ENCODE results near the gene TMEM125.

Gene TMEM125

GRCh38 chr1:43306688-43307457, 37.1 kb downstream of the TMEM125 start:
- no peak for DNase-seq (ENCODE audit: low read depth in 1 of 2, low spot score in 1 of 2)
- in situ Hi-C loops (cut with HindIII; ENCODE audit: low pct_unique_long_range_greater_than_20kb, low sequenced_read_pairs): no loop called here
- TF ChIP-seq JUND (IDR thresholded peaks at IDR 0.05; ENCODE audit: low read depth): no peak

DNA sequence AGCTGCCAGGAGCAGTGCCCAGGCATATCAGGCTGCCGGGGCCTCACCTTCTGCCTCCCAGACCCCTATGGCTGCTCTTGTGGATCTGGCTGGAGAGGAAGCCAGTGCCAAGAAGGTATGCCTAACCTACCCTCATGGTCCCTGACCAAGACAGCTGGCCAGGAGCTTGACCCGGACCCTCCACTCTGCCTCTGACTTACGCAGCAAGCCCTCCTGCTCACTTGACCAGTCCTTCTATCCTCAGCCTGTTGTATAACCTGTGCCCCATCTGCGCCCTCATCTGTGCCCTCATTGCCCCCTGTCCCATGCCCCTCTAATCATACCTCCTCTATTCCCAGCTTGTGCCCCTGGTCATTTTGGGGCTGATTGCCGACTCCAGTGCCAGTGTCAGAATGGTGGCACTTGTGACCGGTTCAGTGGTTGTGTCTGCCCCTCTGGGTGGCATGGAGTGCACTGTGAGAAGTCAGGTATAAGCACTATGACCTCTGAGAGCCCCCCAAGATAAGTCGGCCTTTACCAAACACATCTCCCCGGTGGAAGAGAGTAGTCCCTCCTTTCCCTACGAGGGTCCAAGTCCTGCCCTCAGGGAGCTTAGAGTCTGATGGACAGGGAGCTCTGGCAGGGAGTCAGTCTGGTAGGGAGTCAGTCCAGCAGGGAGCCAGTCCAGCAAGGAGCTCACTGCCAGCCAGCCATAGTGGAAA, 37.8 kb downstream of the TMEM125 start:
- in situ Hi-C loops (cut with HindIII; ENCODE audit: low pct_unique_long_range_greater_than_20kb, low sequenced_read_pairs): no loop called here
- DNase-seq (ENCODE audit: low read depth in 1 of 2, low spot score in 1 of 2): no peak
- TF ChIP-seq JUND (IDR thresholded peaks at IDR 0.05; ENCODE audit: low read depth): no peak

DNA sequence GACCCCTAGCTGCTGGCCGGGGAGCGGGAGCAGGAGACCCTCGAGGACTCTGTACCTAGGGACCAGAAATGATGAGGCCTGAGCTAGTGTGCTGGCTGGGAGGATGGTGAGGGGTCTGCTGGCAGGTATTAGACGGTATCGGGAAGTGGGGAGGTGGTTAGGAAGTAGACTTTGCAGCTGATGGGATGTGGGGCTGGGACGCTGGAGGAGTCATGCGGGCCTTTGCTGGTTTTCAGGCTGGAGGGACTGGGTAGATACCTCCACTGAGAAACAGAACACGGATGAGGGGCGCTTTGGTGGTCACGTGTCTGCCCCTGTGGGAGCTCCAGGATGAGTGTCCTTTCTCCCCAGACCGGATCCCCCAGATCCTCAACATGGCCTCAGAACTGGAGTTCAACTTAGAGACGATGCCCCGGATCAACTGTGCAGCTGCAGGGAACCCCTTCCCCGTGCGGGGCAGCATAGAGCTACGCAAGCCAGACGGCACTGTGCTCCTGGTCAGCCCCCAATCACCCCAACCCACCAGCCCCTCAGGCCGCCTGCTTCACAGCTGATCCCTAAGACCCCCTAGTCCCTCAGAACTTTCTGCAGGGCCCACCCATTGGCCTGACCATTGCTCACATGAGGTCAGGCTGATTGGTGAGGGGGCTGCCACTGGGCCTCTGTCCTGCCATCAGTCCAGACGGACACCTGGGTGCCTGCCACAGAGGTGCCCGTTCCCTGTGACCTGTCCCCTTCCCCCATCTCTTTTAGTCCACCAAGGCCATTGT, 39.0 kb downstream of the TMEM125 start:
- TF ChIP-seq JUND (IDR thresholded peaks at IDR 0.05; ENCODE audit: low read depth): no peak
- in situ Hi-C loops (cut with HindIII; ENCODE audit: low pct_unique_long_range_greater_than_20kb, low sequenced_read_pairs): no loop called here
- DNase-seq (ENCODE audit: low read depth in 1 of 2, low spot score in 1 of 2): no peak

GRCh38 chr1:43309405-43310025, 39.7 kb downstream of the TMEM125 start:
- TF ChIP-seq JUND (IDR thresholded peaks at IDR 0.05; ENCODE audit: low read depth): no peak
- no peak for DNase-seq (ENCODE audit: low read depth in 1 of 2, low spot score in 1 of 2)
- in situ Hi-C loops (cut with HindIII; ENCODE audit: low pct_unique_long_range_greater_than_20kb, low sequenced_read_pairs): no loop called here

- TF ChIP-seq JUND (IDR thresholded peaks at IDR 0.05; ENCODE audit: low read depth): no peak
- in situ Hi-C loops (cut with HindIII; ENCODE audit: low pct_unique_long_range_greater_than_20kb, low sequenced_read_pairs): no loop called here
- DNase-seq (ENCODE audit: low read depth in 1 of 2, low spot score in 1 of 2): no peak
These were observed 41.7 kb downstream of the TMEM125 start for GRCh38 chr1:43311521-43311920.

DNA sequence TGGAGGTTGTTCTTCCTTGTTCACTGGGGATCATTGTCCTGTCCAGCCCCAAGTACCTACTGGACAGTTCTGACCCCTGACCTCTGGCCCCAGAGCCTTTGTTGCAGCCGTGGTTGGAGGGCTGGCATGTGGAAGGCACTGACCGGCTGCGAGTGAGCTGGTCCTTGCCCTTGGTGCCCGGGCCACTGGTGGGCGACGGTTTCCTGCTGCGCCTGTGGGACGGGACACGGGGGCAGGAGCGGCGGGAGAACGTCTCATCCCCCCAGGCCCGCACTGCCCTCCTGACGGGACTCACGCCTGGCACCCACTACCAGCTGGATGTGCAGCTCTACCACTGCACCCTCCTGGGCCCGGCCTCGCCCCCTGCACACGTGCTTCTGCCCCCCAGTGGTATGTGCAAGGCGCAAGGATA, 42.4 kb downstream of the TMEM125 start:
- DNase-seq (ENCODE audit: low read depth in 1 of 2, low spot score in 1 of 2): no peak
- in situ Hi-C loops (cut with HindIII; ENCODE audit: low pct_unique_long_range_greater_than_20kb, low sequenced_read_pairs): no loop called here
- TF ChIP-seq JUND (IDR thresholded peaks at IDR 0.05; ENCODE audit: low read depth): no peak

GRCh38 chr1:43312663-43313515, 43.1 kb downstream of the TMEM125 start:
- no peak for TF ChIP-seq JUND (IDR thresholded peaks at IDR 0.05; ENCODE audit: low read depth)
- no peak for DNase-seq (ENCODE audit: low read depth in 1 of 2, low spot score in 1 of 2)
- in situ Hi-C loops (cut with HindIII; ENCODE audit: low pct_unique_long_range_greater_than_20kb, low sequenced_read_pairs): no loop called here

DNA sequence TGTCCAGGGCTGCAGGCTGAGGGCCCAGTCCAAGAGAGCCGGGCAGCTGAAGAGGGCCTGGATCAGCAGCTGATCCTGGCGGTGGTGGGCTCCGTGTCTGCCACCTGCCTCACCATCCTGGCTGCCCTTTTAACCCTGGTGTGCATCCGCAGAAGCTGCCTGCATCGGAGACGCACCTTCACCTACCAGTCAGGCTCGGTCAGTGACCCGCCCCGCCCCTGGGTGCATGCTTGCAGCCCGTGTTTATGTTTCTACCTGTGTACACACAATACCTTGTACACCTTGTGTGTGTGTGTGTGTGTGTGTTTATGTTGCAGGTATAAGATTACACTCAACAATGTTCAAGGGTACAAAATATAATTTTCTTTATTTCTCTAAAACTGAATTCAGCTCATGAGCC, 44.0 kb downstream of the TMEM125 start:
- no peak for TF ChIP-seq JUND (IDR thresholded peaks at IDR 0.05; ENCODE audit: low read depth)
- in situ Hi-C loops (cut with HindIII; ENCODE audit: low pct_unique_long_range_greater_than_20kb, low sequenced_read_pairs): no loop called here
- peak in 1 of 2 experiments; percentile 44 for DNase-seq (ENCODE audit: low read depth in 1 of 2, low spot score in 1 of 2)

GRCh38 chr1:43314233-43314632, 44.5 kb downstream of the TMEM125 start:
- in situ Hi-C loops (cut with HindIII; ENCODE audit: low pct_unique_long_range_greater_than_20kb, low sequenced_read_pairs): no loop called here
- no peak for DNase-seq (ENCODE audit: low read depth in 1 of 2, low spot score in 1 of 2)

GRCh38 chr1:43315481-43315880, 45.7 kb downstream of the TMEM125 start:
- TF ChIP-seq JUND (IDR thresholded peaks at IDR 0.05; ENCODE audit: low read depth): no peak
- in situ Hi-C loops (cut with HindIII; ENCODE audit: low pct_unique_long_range_greater_than_20kb, low sequenced_read_pairs): no loop called here
- DNase-seq (ENCODE audit: low read depth in 1 of 2, low spot score in 1 of 2): no peak

More at GRCh38 chr1:43314233-43314632, 44.5 kb downstream of the TMEM125 start:
- no peak for TF ChIP-seq JUND (IDR thresholded peaks at IDR 0.05; ENCODE audit: low read depth)

- no peak for TF ChIP-seq JUND (IDR thresholded peaks at IDR 0.05; ENCODE audit: low read depth)
- in situ Hi-C loops (cut with HindIII; ENCODE audit: low pct_unique_long_range_greater_than_20kb, low sequenced_read_pairs): no loop called here
- DNase-seq (ENCODE audit: low read depth in 1 of 2, low spot score in 1 of 2): no peak
These were observed 46.4 kb downstream of the TMEM125 start for GRCh38 chr1:43315963-43316737.
